Measurements from ENCODE around the gene ACRV1.

ACRV1 gene

DNA sequence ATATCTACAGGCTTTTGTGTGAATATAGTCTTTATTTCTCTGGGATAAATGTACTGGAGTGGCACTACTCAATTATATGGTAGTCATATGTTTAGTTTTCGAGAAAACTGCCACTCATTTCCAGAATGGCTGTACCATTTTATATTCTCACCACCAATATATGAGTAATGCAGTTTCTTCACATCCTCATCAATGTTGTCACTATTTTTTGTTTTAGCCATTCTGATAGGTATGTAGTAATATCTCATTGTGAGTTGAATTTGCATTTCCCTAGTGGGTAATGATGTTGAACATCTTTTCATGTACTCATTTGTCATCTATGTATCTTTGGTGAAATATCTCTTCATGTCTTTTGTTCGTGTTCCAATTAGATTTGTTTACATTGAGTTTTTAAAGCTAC is 18.0 kb downstream of the ACRV1 start:
- intact Hi-C loops (cut with DNase I): no loop called here
- DNase-seq: no peak

GRCh38 chr11:125649465-125650166 is 31.0 kb downstream of the ACRV1 start:
- intact Hi-C loops (cut with DNase I): no loop called here

GRCh38 chr11:125645871-125646270 is 34.8 kb downstream of the ACRV1 start:
- intact Hi-C loops (cut with DNase I): no loop called here
- no peak for DNase-seq

More at GRCh38 chr11:125649465-125650166, 31.0 kb downstream of the ACRV1 start:
- no peak for DNase-seq

GRCh38 chr11:125638315-125638714 is 42.3 kb downstream of the ACRV1 start:
- intact Hi-C loops (cut with DNase I): no loop called here
- no peak for DNase-seq

GRCh38 chr11:125637840-125638239 is 42.8 kb downstream of the ACRV1 start:
- no peak for DNase-seq
- intact Hi-C loops (cut with DNase I): no loop called here

- DNase-seq: no peak
- intact Hi-C loops (cut with DNase I): loop anchor here (5.0 kb wide), 1 partner anchor 245 kb away; no protein-coding TSS in a partner anchor
Observed at GRCh38 chr11:125627236-125627910, 53.3 kb downstream of the ACRV1 start.

GRCh38 chr11:125626288-125626950 is 54.2 kb downstream of the ACRV1 start:
- intact Hi-C loops (cut with DNase I): loop anchor here (5.0 kb wide), 1 partner anchor 246 kb away; no protein-coding TSS in a partner anchor
- no peak for DNase-seq

DNA sequence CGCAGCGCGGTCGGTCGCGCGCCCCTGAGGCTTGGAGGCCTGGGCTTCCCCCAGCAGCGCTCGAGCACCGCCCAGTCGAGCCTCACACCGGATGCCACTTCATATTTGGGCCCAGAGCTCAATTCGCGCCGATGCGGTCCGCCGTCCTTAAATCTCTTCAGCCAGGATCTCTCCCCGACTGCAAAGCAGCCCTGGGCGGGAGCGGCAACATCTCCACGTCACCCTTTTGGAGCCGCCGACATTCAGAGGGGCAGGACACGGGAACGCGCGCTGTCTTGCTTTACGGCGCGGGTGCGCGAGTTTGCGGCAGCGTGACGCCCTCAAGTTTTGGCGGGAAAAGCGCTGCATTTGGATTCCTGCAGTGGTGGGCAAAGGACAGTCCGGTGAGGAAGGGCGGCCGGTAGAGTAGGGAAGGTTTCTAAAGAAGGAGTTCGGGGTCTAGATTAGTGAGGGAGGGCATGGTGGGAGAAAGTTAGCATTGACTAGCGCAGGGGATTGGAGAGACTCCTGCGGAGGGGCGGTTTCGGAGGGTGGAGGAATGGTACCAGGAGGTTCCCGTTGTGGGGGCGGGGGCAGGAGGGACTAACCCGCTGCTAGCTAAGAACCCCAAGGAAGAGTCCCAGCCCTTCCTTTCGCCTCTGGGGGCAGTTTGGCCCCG is 54.9 kb downstream of the ACRV1 start:
- intact Hi-C loops (cut with DNase I): loop anchor here (1.0 to 5.0 kb wide), 2 partner anchors 33 to 247 kb away; partner anchors contain the start of gene STT3A
- DNase-seq: peak; percentile 84 to 98 (median 90)

DNA sequence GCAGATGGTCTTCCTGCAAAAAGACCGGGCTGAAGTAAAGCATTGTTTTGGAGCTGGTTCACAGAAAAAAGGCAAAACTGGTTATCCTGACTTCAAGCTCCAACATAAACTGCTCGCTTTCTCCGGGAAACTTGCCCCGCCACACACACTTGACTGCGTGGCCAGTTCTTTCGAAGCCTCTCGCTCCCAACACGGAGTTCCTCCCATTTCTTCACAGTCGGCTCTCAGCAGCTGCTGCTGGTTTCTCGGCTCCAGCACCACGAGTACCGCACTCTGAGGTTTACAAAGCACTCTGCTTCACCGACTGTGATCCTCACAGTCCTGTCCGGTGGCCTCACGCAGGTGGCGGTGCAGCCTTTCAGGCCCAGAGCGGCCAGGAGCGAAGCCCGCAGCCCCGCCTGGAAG is 55.4 kb downstream of the ACRV1 start:
- intact Hi-C loops (cut with DNase I): loop anchor here (1.0 to 5.0 kb wide), 2 partner anchors 33 to 247 kb away; partner anchors contain the start of gene STT3A
- no peak for DNase-seq

DNA sequence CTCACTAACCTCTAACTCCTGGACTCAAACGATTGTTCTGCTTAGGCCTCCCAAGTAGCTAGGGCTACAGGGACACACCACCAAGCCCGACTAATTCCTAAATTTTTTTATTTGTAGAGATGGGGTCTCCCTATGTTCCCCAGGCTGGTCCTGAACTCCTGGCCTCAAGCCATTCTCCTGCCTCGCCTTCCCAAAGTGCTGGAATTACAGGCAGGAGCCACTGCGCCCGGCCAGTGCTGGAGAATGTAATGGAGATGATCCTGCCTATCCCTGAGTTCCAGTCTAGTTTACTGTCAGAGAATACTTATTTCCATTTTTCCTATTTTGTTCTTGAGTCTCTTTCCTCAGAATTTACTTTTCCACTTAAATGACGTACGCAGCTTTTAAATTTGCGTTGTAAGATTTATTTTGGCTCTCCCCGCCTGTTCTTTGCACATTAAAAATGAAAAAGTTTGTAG is 55.9 kb downstream of the ACRV1 start, which contains the start of gene CHEK1:
Gene CHEK1 (plus strand): TSS at position 408 of the 458 bp plus-strand sequence. CDS start 1,606 bp downstream, outside the sequence.
- intact Hi-C loops (cut with DNase I): loop anchor here (1.0 to 5.0 kb wide), 2 partner anchors 32 to 248 kb away; partner anchors contain the start of gene STT3A
- peak in 1 of 10 donors; percentile 45 for DNase-seq

- intact Hi-C loops (cut with DNase I): no loop called here
Observed at GRCh38 chr11:125623064-125623463, 57.6 kb downstream of the ACRV1 start.

GRCh38 chr11:125621995-125622394 is 58.7 kb downstream of the ACRV1 start:
- intact Hi-C loops (cut with DNase I): no loop called here
- DNase-seq: no peak

More at GRCh38 chr11:125623064-125623463, 57.6 kb downstream of the ACRV1 start:
- DNase-seq: no peak

All from posterior cingulate gyrus (tissue), 11 donors.